Stimulated activated naive CD8-positive, alpha-beta T cell treated with anti-CD3 and anti-CD28 coated beads, Interleukin-15, amount 100 ng/mL, for 72 hours (primary cell): Measurements from ENCODE around the gene BCORL1.
A peak's percentile ranks its signal among the peaks of the same experiment; 100 is the strongest.

ENCODE experiments used
- ATAC-seq: fragments of 150-1000 bp; cut with Tn5 transposase; 2 replicates; pipeline ENCODE4 v1.10.0; 2021; ENCODE audit warnings: mild to moderate bottlenecking, moderate library complexity
- DNase-seq, 2 donors: peaks; one replicate each; pipeline ENCODE4 v3.0.0; 2021 to 2022
- H3K27ac Mint-ChIP-seq, 2 donors: one replicate each; pipeline ENCODE4 v1.8.0; 2022; ENCODE audit warnings: mild to moderate bottlenecking in 2 of 2, mixed read lengths in 2 of 2, moderate library complexity in 2 of 2
- H3K27me3 Mint-ChIP-seq: one replicate; pipeline ENCODE4 v1.8.0; 2022; ENCODE audit warnings: mixed read lengths
- H3K4me1 Mint-ChIP-seq: one replicate; pipeline ENCODE4 v1.8.0; 2022; ENCODE audit warnings: mild to moderate bottlenecking, mixed read lengths
- H3K4me3 Mint-ChIP-seq, 2 donors: one replicate each; pipeline ENCODE4 v1.8.0; 2022; ENCODE audit warnings: mild to moderate bottlenecking in 2 of 2, mixed read lengths in 2 of 2, moderate library complexity in 1 of 2
- H3K9me3 Mint-ChIP-seq, 2 donors: one replicate each; pipeline ENCODE4 v1.8.0; 2022; ENCODE audit warnings: mixed read lengths in 2 of 2

BCORL1 gene

GRCh38 chrX:129982300-129983251, at the start of gene BCORL1:
Gene BCORL1, plus strand, starts transcription at chrX:129982635. Its CDS starts 22,597 bp downstream, at chrX:130005232.
- DNase-seq, result peak; percentile 83 to 86
- Mint-ChIP-seq H3K27me3 (no peaks in the 10 kb centered on the region), H3K9me3 (no peaks in the 10 kb centered on the region), H3K4me3 (no peak within 1 kb of the TSS), H3K27ac (peak within 1 kb of the TSS in 1 of 2 donors; percentile 10), H3K4me1 (peaks cover 19% of the 10 kb centered on the region)
- ATAC-seq, result peak; percentile 91

GRCh38 chrX:129932821-129933321, 49.6 kb upstream of the BCORL1 start:
- DNase-seq, result peak in 1 of 2 donors; percentile 20
- Mint-ChIP-seq H3K27me3 (peaks cover 12% of the 10 kb centered on the region), H3K4me1 (peaks cover 10% of the 10 kb centered on the region), H3K9me3 (no peaks in the 10 kb centered on the region), H3K27ac (peak overlapping the region in 1 of 2 donors; percentile 87), H3K4me3 (peak overlapping the region; percentile 71 to 80)
- peak; percentile 1 for ATAC-seq

- H3K4me1 Mint-ChIP-seq, result peaks cover 17% of the 10 kb centered on the region
- peaks cover 19% of the 10 kb centered on the region for H3K27me3 Mint-ChIP-seq
- no peak overlapping the region for H3K27ac Mint-ChIP-seq
- DNase-seq (no peak), ATAC-seq (no peak)
- peak overlapping the region; percentile 66 to 75 for H3K4me3 Mint-ChIP-seq
- H3K9me3 Mint-ChIP-seq, result no peaks in the 10 kb centered on the region
Observed at GRCh38 chrX:129933700-129934099, 48.7 kb upstream of the BCORL1 start.

DNA sequence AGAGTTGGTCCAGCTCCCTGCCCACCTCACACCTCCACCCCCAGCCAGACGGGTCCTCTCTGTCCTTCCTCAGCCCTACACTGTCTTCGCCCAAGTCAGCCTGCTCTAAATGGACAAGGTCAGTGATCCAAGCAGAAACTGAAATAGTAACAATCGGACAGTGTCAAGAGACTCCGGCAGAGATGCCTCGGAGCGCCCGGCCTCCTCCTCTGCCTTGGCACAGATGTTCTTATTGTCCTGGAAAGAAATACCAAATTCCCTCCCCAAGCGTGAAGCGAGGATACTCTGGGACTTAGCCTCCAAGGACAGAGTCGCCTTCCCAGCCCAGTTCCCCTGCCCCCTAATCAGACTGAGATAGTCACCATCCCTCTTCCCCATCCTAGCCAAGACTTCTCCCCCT, 48.0 kb upstream of the BCORL1 start:
- no peak overlapping the region for H3K4me3 Mint-ChIP-seq
- no peak for ATAC-seq
- H3K9me3 Mint-ChIP-seq, result no peaks in the 10 kb centered on the region
- H3K27me3 Mint-ChIP-seq, result peaks cover 19% of the 10 kb centered on the region
- DNase-seq, result no peak
- H3K27ac Mint-ChIP-seq, result no peak overlapping the region
- H3K4me1 Mint-ChIP-seq, result peaks cover 17% of the 10 kb centered on the region

- no peak for ATAC-seq
- no peak for DNase-seq
- Mint-ChIP-seq H3K9me3 (no peaks in the 10 kb centered on the region), H3K4me3 (no peak overlapping the region), H3K27ac (no peak overlapping the region), H3K27me3 (peaks cover 19% of the 10 kb centered on the region), H3K4me1 (peaks cover 17% of the 10 kb centered on the region)
Observed at GRCh38 chrX:129934952-129935351, 47.5 kb upstream of the BCORL1 start.

- H3K27me3 Mint-ChIP-seq, result peaks cover 16% of the 10 kb centered on the region
- H3K4me3 Mint-ChIP-seq, result no peak overlapping the region
- peaks cover 12% of the 10 kb centered on the region for H3K4me1 Mint-ChIP-seq
- no peak for DNase-seq
- H3K9me3 Mint-ChIP-seq, result no peaks in the 10 kb centered on the region
- no peak for ATAC-seq
- no peak overlapping the region for H3K27ac Mint-ChIP-seq
Observed at GRCh38 chrX:129938081-129938480, 44.4 kb upstream of the BCORL1 start.

DNA sequence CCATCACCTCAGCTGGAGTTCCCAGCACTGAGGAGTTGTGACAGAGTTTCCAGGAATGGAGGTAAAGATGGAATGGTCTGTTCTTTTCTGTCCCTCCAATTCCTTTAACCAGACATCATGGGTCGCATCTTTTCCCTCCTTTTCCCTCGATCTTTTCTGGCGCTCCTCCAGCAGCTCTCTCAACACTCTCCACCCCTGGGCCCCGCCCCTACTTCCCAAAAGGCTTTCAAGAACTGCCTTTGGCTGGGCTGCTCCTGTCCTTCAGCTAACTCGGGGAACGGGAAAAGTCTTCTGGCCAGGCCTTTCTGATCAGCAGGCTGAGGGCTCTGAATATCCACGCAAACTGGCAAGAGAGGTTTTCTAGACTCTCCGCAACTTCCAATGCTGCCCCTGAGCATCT, 42.4 kb upstream of the BCORL1 start:
- Mint-ChIP-seq H3K27me3 (peaks cover 8% of the 10 kb centered on the region), H3K9me3 (no peaks in the 10 kb centered on the region), H3K4me1 (peaks cover 12% of the 10 kb centered on the region), H3K4me3 (no peak overlapping the region), H3K27ac (no peak overlapping the region)
- no peak for ATAC-seq
- no peak for DNase-seq

- H3K9me3 Mint-ChIP-seq, result no peaks in the 10 kb centered on the region
- no peak for ATAC-seq
- H3K27me3 Mint-ChIP-seq, result peaks cover 8% of the 10 kb centered on the region
- peaks cover 12% of the 10 kb centered on the region for H3K4me1 Mint-ChIP-seq
- DNase-seq, result no peak
- H3K4me3 Mint-ChIP-seq, result no peak overlapping the region
- no peak overlapping the region for H3K27ac Mint-ChIP-seq
Observed at GRCh38 chrX:129940721-129941120, 41.7 kb upstream of the BCORL1 start.

DNA sequence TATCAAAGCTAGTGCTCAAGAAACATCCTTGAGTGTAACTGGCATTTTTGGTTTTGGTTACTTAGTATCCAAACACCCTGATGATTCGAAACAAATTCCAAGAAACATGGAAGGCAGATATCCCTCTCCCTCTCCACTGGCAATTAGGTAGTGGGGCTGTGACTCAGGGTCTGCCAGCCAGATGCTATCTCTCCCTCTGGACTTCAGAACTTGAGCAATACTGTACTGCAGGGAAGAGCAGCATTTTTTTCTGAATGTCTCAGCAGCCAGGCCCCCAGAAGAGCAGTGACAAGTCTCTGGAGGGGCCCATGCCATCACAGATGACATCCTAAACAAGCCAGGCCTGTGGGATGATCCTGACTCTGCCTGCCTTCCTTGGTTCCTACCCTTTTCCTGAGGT, 37.3 kb upstream of the BCORL1 start:
- no peak for DNase-seq
- no peak overlapping the region for H3K4me3 Mint-ChIP-seq
- H3K27ac Mint-ChIP-seq, result no peak overlapping the region
- H3K9me3 Mint-ChIP-seq, result no peaks in the 10 kb centered on the region
- no peak for ATAC-seq
- H3K27me3 Mint-ChIP-seq, result no peaks in the 10 kb centered on the region
- no peaks in the 10 kb centered on the region for H3K4me1 Mint-ChIP-seq

DNA sequence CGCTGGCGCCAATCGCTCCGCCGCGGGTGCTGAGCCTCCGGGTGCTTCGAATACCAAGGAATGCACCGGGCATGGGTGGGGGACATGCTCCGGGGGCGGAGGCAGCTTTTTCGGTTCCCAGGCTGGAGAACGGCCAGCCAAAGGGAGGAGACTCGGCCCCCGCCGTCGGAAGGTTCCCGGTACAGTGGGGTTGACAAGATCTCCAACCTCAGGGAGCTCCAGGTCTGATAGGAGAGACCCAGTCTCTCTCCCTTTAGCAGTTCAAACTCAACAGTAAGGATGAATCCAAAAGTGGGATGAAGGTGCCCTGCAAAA, 29.1 kb upstream of the BCORL1 start:
- no peak overlapping the region for H3K27ac Mint-ChIP-seq
- peak overlapping the region; percentile 88 to 95 for H3K4me3 Mint-ChIP-seq
- ATAC-seq (no peak), DNase-seq (no peak)
- H3K27me3 Mint-ChIP-seq, result peaks cover 8% of the 10 kb centered on the region
- H3K4me1 Mint-ChIP-seq, result peaks cover 19% of the 10 kb centered on the region
- H3K9me3 Mint-ChIP-seq, result no peaks in the 10 kb centered on the region

- no peak overlapping the region for H3K27ac Mint-ChIP-seq
- H3K4me3 Mint-ChIP-seq, result peak overlapping the region in 1 of 2 donors; percentile 95
- DNase-seq, result no peak
- H3K4me1 Mint-ChIP-seq, result peaks cover 19% of the 10 kb centered on the region
- ATAC-seq, result no peak
- peaks cover 8% of the 10 kb centered on the region for H3K27me3 Mint-ChIP-seq
- H3K9me3 Mint-ChIP-seq, result no peaks in the 10 kb centered on the region
Observed at GRCh38 chrX:129953881-129954280, 28.6 kb upstream of the BCORL1 start.

- no peak for ATAC-seq
- DNase-seq, result no peak
- Mint-ChIP-seq H3K4me1 (peaks cover 19% of the 10 kb centered on the region), H3K9me3 (no peaks in the 10 kb centered on the region), H3K27me3 (peaks cover 8% of the 10 kb centered on the region), H3K4me3 (no peak overlapping the region), H3K27ac (no peak overlapping the region)
Observed at GRCh38 chrX:129954804-129955203, 27.6 kb upstream of the BCORL1 start.

DNA sequence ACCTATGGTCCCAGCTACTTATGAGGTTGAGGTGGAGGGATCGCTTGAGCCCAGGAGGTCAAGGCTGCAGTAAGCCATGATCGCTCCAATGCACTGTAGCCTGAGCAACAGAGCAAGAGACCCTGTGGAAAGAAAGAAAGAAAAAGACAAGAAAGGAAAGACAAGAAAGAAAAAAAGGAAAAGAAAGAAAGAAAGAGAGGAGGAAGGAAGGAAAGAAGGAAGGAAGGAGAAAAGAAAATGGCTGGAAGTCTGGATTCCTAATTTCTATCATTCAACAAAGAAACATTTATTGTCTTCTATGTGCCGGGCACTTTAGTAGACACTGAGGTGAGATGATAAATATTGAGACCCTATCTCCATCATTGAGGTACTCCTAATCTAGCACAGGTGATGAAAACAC, 26.8 kb upstream of the BCORL1 start:
- Mint-ChIP-seq H3K9me3 (no peaks in the 10 kb centered on the region), H3K27ac (peak overlapping the region in 1 of 2 donors; percentile 6), H3K4me3 (no peak overlapping the region), H3K4me1 (peaks cover 19% of the 10 kb centered on the region), H3K27me3 (peaks cover 8% of the 10 kb centered on the region)
- ATAC-seq, result no peak
- no peak for DNase-seq

- Mint-ChIP-seq H3K9me3 (no peaks in the 10 kb centered on the region), H3K4me3 (peak overlapping the region in 1 of 2 donors; percentile 21), H3K4me1 (peaks cover 24% of the 10 kb centered on the region), H3K27ac (no peak overlapping the region), H3K27me3 (peaks cover 8% of the 10 kb centered on the region)
- ATAC-seq, result no peak
- DNase-seq, result no peak
Observed at GRCh38 chrX:129956145-129956544, 26.3 kb upstream of the BCORL1 start.

DNA sequence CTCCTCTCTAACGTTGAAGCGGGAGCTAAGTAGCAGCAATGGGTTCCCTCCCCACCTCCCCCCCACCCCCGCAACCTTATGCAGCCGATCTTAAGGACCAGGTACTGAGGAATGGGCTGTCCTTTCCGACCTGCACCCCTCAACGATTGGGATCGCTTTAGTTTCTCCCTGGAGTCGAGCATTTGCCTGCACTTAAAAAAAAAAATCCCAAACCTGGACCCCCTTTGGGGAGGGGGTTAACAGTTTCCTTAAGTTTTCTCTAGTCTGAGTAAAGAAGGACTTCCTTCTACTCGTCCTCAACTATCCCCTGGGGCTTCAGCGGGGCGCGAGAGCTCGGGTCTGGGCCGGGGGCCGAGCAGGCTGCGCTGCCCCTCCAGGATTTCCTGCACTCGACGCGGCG, 25.7 kb upstream of the BCORL1 start:
- Mint-ChIP-seq H3K27me3 (peaks cover 7% of the 10 kb centered on the region), H3K9me3 (no peaks in the 10 kb centered on the region), H3K4me1 (peaks cover 30% of the 10 kb centered on the region), H3K4me3 (peak overlapping the region in 1 of 2 donors; percentile 51), H3K27ac (no peak overlapping the region)
- ATAC-seq (no peak), DNase-seq (no peak)

DNA sequence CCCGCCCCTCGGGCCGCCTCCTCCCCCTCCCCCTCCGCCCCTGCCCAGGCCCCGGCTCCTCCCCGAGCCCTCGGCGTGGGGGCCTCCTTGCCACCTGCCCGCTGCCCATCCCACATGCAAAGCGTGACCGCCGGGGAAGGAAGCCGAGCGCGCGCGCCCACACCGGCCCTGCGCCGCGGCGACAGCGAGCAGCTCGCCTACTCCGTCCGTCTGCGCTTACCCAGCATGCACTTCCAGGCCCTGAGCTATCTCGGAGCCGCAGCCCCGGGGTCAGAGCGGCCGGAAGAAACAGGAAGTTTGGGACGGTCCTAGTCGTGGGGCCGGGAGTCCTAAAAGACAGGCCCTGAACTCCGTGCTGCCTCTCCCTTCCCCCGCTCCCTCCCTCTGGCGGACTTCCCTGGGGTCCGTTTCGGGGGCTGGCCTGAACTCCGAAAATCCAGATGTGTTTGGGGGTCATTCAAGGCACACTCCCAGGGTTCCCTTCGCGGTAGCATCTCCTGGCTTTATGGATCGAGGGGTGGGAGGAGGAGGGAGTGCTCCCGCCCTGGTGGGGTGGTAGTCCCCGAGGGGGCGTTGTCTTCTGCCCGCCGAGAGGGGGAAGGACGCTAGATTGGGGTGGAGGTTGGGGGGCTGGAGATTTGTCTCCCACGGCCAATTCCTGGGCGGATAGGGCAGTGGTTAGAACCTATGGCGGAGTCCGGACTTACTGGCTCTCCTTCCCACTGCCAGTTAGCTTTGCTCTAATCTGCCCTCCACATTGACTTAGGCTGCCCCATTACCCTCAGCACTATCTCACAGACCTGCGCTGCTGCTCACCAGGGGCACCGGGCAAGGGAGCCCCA, 25.0 kb upstream of the BCORL1 start:
- Mint-ChIP-seq H3K9me3 (no peaks in the 10 kb centered on the region), H3K4me3 (peak overlapping the region; percentile 72 to 73), H3K27ac (no peak overlapping the region), H3K4me1 (peaks cover 29% of the 10 kb centered on the region), H3K27me3 (no peaks in the 10 kb centered on the region)
- peak; percentile 75 for ATAC-seq
- DNase-seq, result peak; percentile 42 to 70
